GM12878 (cell line): Measurements from ENCODE around the gene PHF20. TPM values are rescaled to one million over a fixed set of nuclear protein-coding genes. Genes with fewer than 3 reads are reported as not detected.
A peak's percentile ranks its signal among the peaks of the same experiment; 100 is the strongest.

ENCODE experiments used
- BCL11A ChIP-seq: IDR thresholded peaks from 2 replicates; pipeline ENCODE4 v1.6.1; 2011; ENCODE audit warnings: low read depth, low read length
- CEBPB ChIP-seq, 2 experiments: fragments of 150-350 bp in 1 of 2; IDR thresholded peaks; 2 replicates each; pipeline ENCODE4 v1.6.1; 2012 to 2014; ENCODE audit warnings: low read depth in 2 of 2, low read length in 2 of 2, borderline replicate concordance in 1 of 2, inconsistent platforms in 1 of 2
- CEBPZ ChIP-seq: fragments of 150-350 bp; IDR thresholded peaks from 2 replicates; pipeline ENCODE4 v1.6.1; 2016; ENCODE audit warnings: low read depth, low read length
- DPF2 ChIP-seq: fragments of 450-650 bp; IDR thresholded peaks from 2 replicates; pipeline ENCODE4 v1.6.1; 2017; ENCODE audit warnings: mild to moderate bottlenecking
- FOXM1 ChIP-seq: IDR thresholded peaks from 2 replicates; pipeline ENCODE4 v1.6.1; 2012; ENCODE audit warnings: low read depth, mild to moderate bottlenecking, inconsistent platforms, low read length, moderate library complexity
- HSF1 ChIP-seq: fragments of 150-350 bp; IDR thresholded peaks from 2 replicates; pipeline ENCODE4 v1.6.1; 2014; ENCODE audit warnings: mild to moderate bottlenecking, low read depth, low read length
- IRF4 ChIP-seq: IDR thresholded peaks from 2 replicates; pipeline ENCODE4 v1.6.1; 2011; ENCODE audit warnings: low read depth, low read length
- NFYB ChIP-seq: IDR thresholded peaks from 2 replicates; pipeline ENCODE4 v1.6.1; 2011; ENCODE audit warnings: low read depth, mild to moderate bottlenecking, low read length, improper control_type of control experiment, moderate library complexity; ENCODE audit not compliant: insufficient read depth
- NR2F1 ChIP-seq: fragments of 450-650 bp; conservative IDR thresholded peaks from 2 replicates; pipeline ENCODE4 v1.6.1; 2017; ENCODE audit warnings: mild to moderate bottlenecking
- PBX3 ChIP-seq: IDR thresholded peaks from 2 replicates; pipeline ENCODE4 v1.6.1; 2011; ENCODE audit warnings: mild to moderate bottlenecking, low read depth, low read length, moderate library complexity; ENCODE audit not compliant: insufficient replicate concordance
- PKNOX1 ChIP-seq: fragments of 450-650 bp; IDR thresholded peaks from 2 replicates; pipeline ENCODE4 v1.6.1; 2016; ENCODE audit warnings: mild to moderate bottlenecking
- POLR2AphosphoS2 ChIP-seq: IDR thresholded peaks from 2 replicates; pipeline ENCODE4 v1.6.1; 2011; ENCODE audit warnings: low read depth, mild to moderate bottlenecking, low read length, improper control_type of control experiment, moderate library complexity
- RBBP5 ChIP-seq: fragments of 200-600 bp; sonication (generic); conservative IDR thresholded peaks from 2 replicates; pipeline ENCODE4 v1.6.1; 2016
- RELA ChIP-seq: fragments of 450-650 bp; IDR thresholded peaks from 2 replicates; pipeline ENCODE4 v1.8.0; 2014; ENCODE audit warnings: borderline replicate concordance; ENCODE audit not compliant: partially characterized antibody
- RUNX3 ChIP-seq: IDR thresholded peaks from 2 replicates; pipeline ENCODE4 v1.6.1; 2012; ENCODE audit warnings: low read length, inconsistent platforms
- SMAD5 ChIP-seq: IDR thresholded peaks from 2 replicates; pipeline ENCODE4 v1.6.1; 2016; ENCODE audit warnings: antibody characterized with exemption, low read depth
- SPI1 ChIP-seq: IDR thresholded peaks from 2 replicates; pipeline ENCODE4 v1.6.1; 2011; ENCODE audit warnings: low read depth, mild to moderate bottlenecking, low read length, moderate library complexity, borderline replicate concordance; ENCODE audit not compliant: insufficient read depth
- polyA plus RNA-seq, 11 experiments: library from polyadenylated mRNA; depleted of rRNA in 4 of 11; unstranded in 6 of 11; stranded (reverse) in 5 of 11; fragments of >200 nt; fragmentation: Nextera tagmentation in 4 of 11; fragmentation: Illumina TruSeq in 1 of 11; extraction: Ambion mirVana in 4 of 11; extraction: Trizol in 1 of 11; gene quantifications; 1 replicate in 1 of 11; 2 replicates in 10 of 11; pipeline versions ENCODE4 v1.2.1 to v1.2.3, GENCODE V29; 2011 to 2016; ENCODE audit warnings: inconsistent platforms in 2 of 11, missing spikeins in 2 of 11, low read depth in 1 of 11
- total RNA-seq, 4 experiments: library from RNA; depleted of rRNA in 3 of 4; stranded (reverse); fragments of >200 nt in 3 of 4; fragmentation: Illumina TruSeq in 1 of 4; extraction: Trizol in 1 of 4; gene quantifications; 2 replicates each; pipeline versions ENCODE4 v1.2.1 to v1.2.3, GENCODE V29; 2013 to 2021
- TF ChIP-seq, protein P1 (sequence below): fragments of 450-650 bp; IDR thresholded peaks from 2 replicates; pipeline ENCODE4 v1.6.1; 2017; ENCODE audit warnings: mild to moderate bottlenecking
- TF ChIP-seq, protein P2 (sequence below): IDR thresholded peaks from 2 replicates; pipeline ENCODE4 v1.6.1; 2012; ENCODE audit warnings: low read length, inconsistent platforms

The PHF20 gene
- total and polyA plus RNA-seq, 10 of the 15 experiments (the other 5 are each of a cell fraction or from before 2014, with no cell fraction given): 31.6 to 91.2 (median 46.8) TPM

GRCh38 chr20:35767683-35768481 is 3.9 kb upstream of the PHF20 start (continued):
- TF ChIP-seq, protein P1, sequence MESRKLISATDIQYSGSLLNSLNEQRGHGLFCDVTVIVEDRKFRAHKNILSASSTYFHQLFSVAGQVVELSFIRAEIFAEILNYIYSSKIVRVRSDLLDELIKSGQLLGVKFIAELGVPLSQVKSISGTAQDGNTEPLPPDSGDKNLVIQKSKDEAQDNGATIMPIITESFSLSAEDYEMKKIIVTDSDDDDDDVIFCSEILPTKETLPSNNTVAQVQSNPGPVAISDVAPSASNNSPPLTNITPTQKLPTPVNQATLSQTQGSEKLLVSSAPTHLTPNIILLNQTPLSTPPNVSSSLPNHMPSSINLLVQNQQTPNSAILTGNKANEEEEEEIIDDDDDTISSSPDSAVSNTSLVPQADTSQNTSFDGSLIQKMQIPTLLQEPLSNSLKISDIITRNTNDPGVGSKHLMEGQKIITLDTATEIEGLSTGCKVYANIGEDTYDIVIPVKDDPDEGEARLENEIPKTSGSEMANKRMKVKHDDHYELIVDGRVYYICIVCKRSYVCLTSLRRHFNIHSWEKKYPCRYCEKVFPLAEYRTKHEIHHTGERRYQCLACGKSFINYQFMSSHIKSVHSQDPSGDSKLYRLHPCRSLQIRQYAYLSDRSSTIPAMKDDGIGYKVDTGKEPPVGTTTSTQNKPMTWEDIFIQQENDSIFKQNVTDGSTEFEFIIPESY: no peak
- TF ChIP-seq RBBP5: no peak
- 0 out of 2 replicates have a peak, but pooled peaks have one; percentile 57 for TF ChIP-seq IRF4
- TF ChIP-seq CEBPB (IDR thresholded peaks at IDR 0.05; ENCODE audit: borderline replicate concordance in 1 of 2, low read depth in 2 of 2, low read length in 2 of 2): no peak
- peak; percentile 30 for TF ChIP-seq PBX3
- peak; percentile 70 for TF ChIP-seq BCL11A
- peak; percentile 67; the same call in 1 of the 2 replicates for TF ChIP-seq PKNOX1
- TF ChIP-seq, protein P2, sequence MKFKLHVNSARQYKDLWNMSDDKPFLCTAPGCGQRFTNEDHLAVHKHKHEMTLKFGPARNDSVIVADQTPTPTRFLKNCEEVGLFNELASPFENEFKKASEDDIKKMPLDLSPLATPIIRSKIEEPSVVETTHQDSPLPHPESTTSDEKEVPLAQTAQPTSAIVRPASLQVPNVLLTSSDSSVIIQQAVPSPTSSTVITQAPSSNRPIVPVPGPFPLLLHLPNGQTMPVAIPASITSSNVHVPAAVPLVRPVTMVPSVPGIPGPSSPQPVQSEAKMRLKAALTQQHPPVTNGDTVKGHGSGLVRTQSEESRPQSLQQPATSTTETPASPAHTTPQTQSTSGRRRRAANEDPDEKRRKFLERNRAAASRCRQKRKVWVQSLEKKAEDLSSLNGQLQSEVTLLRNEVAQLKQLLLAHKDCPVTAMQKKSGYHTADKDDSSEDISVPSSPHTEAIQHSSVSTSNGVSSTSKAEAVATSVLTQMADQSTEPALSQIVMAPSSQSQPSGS: peak; percentile 77; the same call in 1 of the 2 replicates
- 0 out of 2 replicates have a peak, but pooled peaks have one; percentile 69 for TF ChIP-seq POLR2AphosphoS2
- TF ChIP-seq RUNX3: peak; percentile 97
- TF ChIP-seq SMAD5: peak; percentile 80
- TF ChIP-seq NFYB: no peak
- peak; percentile 92 for TF ChIP-seq HSF1
- TF ChIP-seq NR2F1: peak; percentile 75
- TF ChIP-seq CEBPZ: no peak
- TF ChIP-seq RELA: peak; percentile 31
- TF ChIP-seq SPI1: peak; percentile 90
- peak; percentile 60; the same call in 1 of the 2 replicates for TF ChIP-seq DPF2
- TF ChIP-seq FOXM1: peak; percentile 64
